Mesothelial cell of epicardium (in vitro differentiated cells): ENCODE data around the gene SLC22A23. TPM values are rescaled to one million over a fixed set of nuclear protein-coding genes. Genes with fewer than 3 reads are reported as not detected.
A peak's percentile ranks its signal among the peaks of the same experiment; 100 is the strongest.

Experiments used
- DNase-seq, 2 experiments: peaks; one replicate each; pipeline ENCODE4 v3.0.0; 2021; ENCODE audit warnings: low spot score in 2 of 2; ENCODE audit not compliant: unreplicated experiment in 2 of 2
- H3K27ac Mint-ChIP-seq: 2 replicates; pipeline ENCODE4 v1.8.0; 2021; ENCODE audit warnings: mixed read lengths
- H3K27me3 Mint-ChIP-seq: 2 replicates; pipeline ENCODE4 v1.8.0; 2021; ENCODE audit warnings: low read depth, mixed read lengths
- H3K36me3 Mint-ChIP-seq: 2 replicates; pipeline ENCODE4 v1.8.0; 2021; ENCODE audit warnings: mixed read lengths
- H3K4me1 Mint-ChIP-seq: 2 replicates; pipeline ENCODE4 v1.8.0; 2021; ENCODE audit warnings: mixed read lengths
- H3K4me3 Mint-ChIP-seq: 2 replicates; pipeline ENCODE4 v1.8.0; 2021; ENCODE audit warnings: mild to moderate bottlenecking, moderate library complexity, mixed read lengths
- H3K9me3 Mint-ChIP-seq: 2 replicates; pipeline ENCODE4 v1.8.0; 2021; ENCODE audit warnings: mixed read lengths
- CTCF ChIP-seq: fragments of 200-600 bp; sonication (generic); IDR thresholded peaks from one replicate; pipeline ENCODE4 v1.5.0; 2021; ENCODE audit warnings: antibody characterized with exemption; ENCODE audit not compliant: unreplicated experiment
- total RNA-seq: library from RNA; stranded (reverse); gene quantifications from 3 replicates; pipeline ENCODE4 v1.2.1, GENCODE V29; 2021

Gene SLC22A23
- total RNA-seq, 1 donor from 2014 or later, result 25.0 TPM

- H3K4me3 Mint-ChIP-seq, result peak overlapping the region; percentile 84
- peaks cover 9% of the 10 kb centered on the region for H3K36me3 Mint-ChIP-seq
- peaks cover 46% of the 10 kb centered on the region for H3K27me3 Mint-ChIP-seq
- H3K4me1 Mint-ChIP-seq, result peaks cover 40% of the 10 kb centered on the region
- peak overlapping the region; percentile 91 for H3K27ac Mint-ChIP-seq
- H3K9me3 Mint-ChIP-seq, result no peaks in the 10 kb centered on the region
- DNase-seq, result peak in 1 of 2 experiments; percentile 72
- TF ChIP-seq CTCF, result no peak
Measured at GRCh38 chr6:3226481-3227362, 230.1 kb downstream of the SLC22A23 start.

- Mint-ChIP-seq H3K4me3 (peak overlapping the region; percentile 84), H3K27me3 (peaks cover 51% of the 10 kb centered on the region), H3K9me3 (no peaks in the 10 kb centered on the region), H3K36me3 (peaks cover 9% of the 10 kb centered on the region), H3K27ac (no peak overlapping the region), H3K4me1 (peaks cover 39% of the 10 kb centered on the region)
- no peak for TF ChIP-seq CTCF
- DNase-seq, result peak in 1 of 2 experiments; percentile 36
Measured at GRCh38 chr6:3226042-3226441, 230.8 kb downstream of the SLC22A23 start.

GRCh38 chr6:3222506-3223038 lies 234.3 kb downstream of the SLC22A23 start:
- peaks cover 9% of the 10 kb centered on the region for H3K36me3 Mint-ChIP-seq
- no peak overlapping the region for H3K27ac Mint-ChIP-seq
- no peak for DNase-seq
- no peaks in the 10 kb centered on the region for H3K9me3 Mint-ChIP-seq
- no peak for TF ChIP-seq CTCF
- H3K27me3 Mint-ChIP-seq, result peaks cover 50% of the 10 kb centered on the region
- peaks cover 17% of the 10 kb centered on the region for H3K4me1 Mint-ChIP-seq
- H3K4me3 Mint-ChIP-seq, result no peak overlapping the region

GRCh38 chr6:3221578-3221977 lies 235.3 kb downstream of the SLC22A23 start:
- DNase-seq, result no peak
- Mint-ChIP-seq H3K4me1 (peaks cover 12% of the 10 kb centered on the region), H3K27ac (no peak overlapping the region)

GRCh38 chr6:3220366-3220765 lies 236.5 kb downstream of the SLC22A23 start:
- no peak overlapping the region for H3K27ac Mint-ChIP-seq
- peaks cover 9% of the 10 kb centered on the region for H3K36me3 Mint-ChIP-seq
- H3K4me1 Mint-ChIP-seq, result peaks cover 3% of the 10 kb centered on the region
- H3K9me3 Mint-ChIP-seq, result no peaks in the 10 kb centered on the region
- no peak for DNase-seq
- H3K4me3 Mint-ChIP-seq, result no peak overlapping the region
- H3K27me3 Mint-ChIP-seq, result peaks cover 43% of the 10 kb centered on the region
- no peak for TF ChIP-seq CTCF

More at GRCh38 chr6:3221578-3221977, 235.3 kb downstream of the SLC22A23 start:
- no peak for TF ChIP-seq CTCF
- H3K27me3 Mint-ChIP-seq, result peaks cover 44% of the 10 kb centered on the region
- H3K9me3 Mint-ChIP-seq, result no peaks in the 10 kb centered on the region
- H3K4me3 Mint-ChIP-seq, result no peak overlapping the region
- H3K36me3 Mint-ChIP-seq, result peaks cover 9% of the 10 kb centered on the region

Other genes with a start within 250 kb of the SLC22A23 start
- 110 to 121 TPM (median 114 TPM) in 3 replicates for gene TUBB2B, start 229.4 kb downstream of the SLC22A23 start, total RNA-seq
- gene PSMG4, start 198.1 kb downstream of the SLC22A23 start, total RNA-seq, result 26.1 to 27.8 TPM (median 26.6 TPM) in 3 replicates